Endothelial cell of umbilical vein (primary cell): ENCODE data around the gene ELMO1. TPM values are rescaled to one million over a fixed set of nuclear protein-coding genes. Genes with fewer than 3 reads are reported as not detected.
A peak's percentile ranks its signal among the peaks of the same experiment; 100 is the strongest.

Experiments used
- BruUV-seq: library from RNA; stranded (reverse); fragments of 400-500 nt; replicated peaks from 2 replicates; lab custom pipeline; 2021; lab: Mats Ljungman, UMichigan
- CTCF ChIA-PET: fragments of 300-600, 350-600 bp; sonication (Branson Sonifier 250); formaldehyde crosslinking; loops from one replicate; lab custom pipeline; 2021; ENCODE audit warnings: antibody characterized with exemption, inconsistent platforms; lab: Charles Lee
- POLR2A ChIA-PET: fragments of 300-600, 350-600 bp; sonication (Branson Sonifier 250); formaldehyde crosslinking; loops from one replicate; lab custom pipeline; 2021; ENCODE audit warnings: antibody characterized with exemption, inconsistent platforms; lab: Charles Lee
- DNase-seq: peaks from one replicate; pipeline ENCODE4 v3.0.0-alpha.2; 2011; ENCODE audit warnings: low read depth, low spot score
- FAIRE-seq: peaks from 2 replicates; lab custom pipeline; 2011; peaks lifted over from hg19 to GRCh38; lab: Jason Lieb, UNC
- H2AFZ ChIP-seq: 2 replicates; pipeline ENCODE4 v1.6.0; 2012; ENCODE audit warnings: low read depth, low read length, control low read depth, inconsistent platforms
- H3K27ac ChIP-seq: 2 replicates; pipeline ENCODE4 v1.5.1; 2011; ENCODE audit warnings: low read depth, mild to moderate bottlenecking, control low read depth, low read length, moderate library complexity; ENCODE audit not compliant: insufficient read depth
- H3K27me3 ChIP-seq, 2 experiments: 2 replicates each; pipeline versions ENCODE4 v1.6.0 to v1.6.1; 2011; ENCODE audit warnings: low read length in 2 of 2, mixed read lengths in 1 of 2; ENCODE audit not compliant: control insufficient read depth in 2 of 2, insufficient read depth in 2 of 2
- H3K36me3 ChIP-seq, 2 experiments: 2 replicates in 1 of 2; 3 replicates in 1 of 2; pipeline ENCODE4 v1.5.1; 2011; ENCODE audit warnings: low read length in 2 of 2, mild to moderate bottlenecking in 1 of 2, moderate library complexity in 1 of 2; ENCODE audit not compliant: control insufficient read depth in 2 of 2, insufficient read depth in 2 of 2; ENCODE audit errors: extremely low read depth in 1 of 2
- H3K4me1 ChIP-seq: 3 replicates; pipeline ENCODE4 v1.5.1; 2011; ENCODE audit warnings: mild to moderate bottlenecking, low read length; ENCODE audit not compliant: control insufficient read depth, insufficient read depth; ENCODE audit errors: extremely low read depth
- H3K4me2 ChIP-seq: 2 replicates; pipeline ENCODE4 v1.6.1; 2011; ENCODE audit warnings: low read length, control low read depth, mixed read lengths; ENCODE audit not compliant: insufficient read depth
- H3K4me3 ChIP-seq, 3 experiments: fragments of 200-600 bp in 1 of 3; sonication (generic), shearing (Covaris generic) in 1 of 3; replicated peaks in 1 of 3; 2 replicates each; pipeline ENCODE4 v1.5.1; 2011 to 2016; ENCODE audit warnings: control low read depth in 3 of 3, low read length in 3 of 3, mild to moderate bottlenecking in 2 of 3, inconsistent platforms in 1 of 3, low read depth in 1 of 3, moderate library complexity in 1 of 3; ENCODE audit not compliant: insufficient read depth in 1 of 3
- H3K79me2 ChIP-seq: 2 replicates; pipeline ENCODE4 v1.6.0; 2012; ENCODE audit warnings: low read length, inconsistent platforms; ENCODE audit not compliant: control insufficient read depth, insufficient read depth
- H3K9ac ChIP-seq: replicated peaks from 2 replicates; pipeline ENCODE3; 2011; ENCODE audit warnings: low read length, control low read depth; ENCODE audit not compliant: insufficient read depth; ENCODE audit errors: extremely low read depth
- H3K9me1 ChIP-seq: replicated peaks from 3 replicates; pipeline ENCODE4 v1.6.0; 2011; ENCODE audit warnings: mild to moderate bottlenecking, low read length; ENCODE audit not compliant: control insufficient read depth, insufficient read depth; ENCODE audit errors: extremely low read depth
- H3K9me3 ChIP-seq: replicated peaks from 2 replicates; pipeline ENCODE4 v1.5.1; 2012; ENCODE audit warnings: low read length, inconsistent platforms; ENCODE audit not compliant: control insufficient read depth, insufficient read depth
- H4K20me1 ChIP-seq: replicated peaks from 2 replicates; pipeline ENCODE3; 2011; ENCODE audit warnings: mild to moderate bottlenecking, low read length; ENCODE audit not compliant: control insufficient read depth, insufficient read depth; ENCODE audit errors: extremely low read depth
- FOS ChIP-seq: IDR thresholded peaks from 2 replicates; pipeline ENCODE4 v1.6.1; 2011; ENCODE audit warnings: mild to moderate bottlenecking, low read length, moderate library complexity, borderline replicate concordance; ENCODE audit not compliant: insufficient read depth
- JUN ChIP-seq: IDR thresholded peaks from 2 replicates; pipeline ENCODE4 v1.6.1; 2011; ENCODE audit warnings: borderline replicate concordance, low read depth; ENCODE audit not compliant: insufficient read length, insufficient read depth
- dilution Hi-C: fragments of 300-500 bp; cut with MboI; formaldehyde crosslinking; loops from one replicate; pipeline ENCODE4 v1.15.0; 2019; ENCODE audit warnings: low sequenced_read_pairs; ENCODE audit not compliant: extremely low pct_ligation_motif_present
- intact Hi-C: fragments of 100-400 bp; cut with micrococcal nuclease; formaldehyde crosslinking; loops from one replicate; pipeline ENCODE4 v1.10.0; 2022
- polyA plus RNA-seq, 4 experiments: library from polyadenylated mRNA; depleted of rRNA in 3 of 4; stranded (reverse) in 3 of 4; unstranded in 1 of 4; fragments of >200 nt; gene quantifications; 2 replicates each; pipeline versions ENCODE4 v1.2.1 to v1.2.3, GENCODE V29; 2011 to 2012; ENCODE audit warnings: missing spikeins in 1 of 4
- total RNA-seq: library from RNA; stranded (reverse); gene quantifications from 2 replicates; pipeline ENCODE4 v1.2.3, GENCODE V29; 2021
- TF ChIP-seq, protein P1 (sequence below), 2 donors: IDR thresholded peaks; 1 replicate in 1 of 2; 2 replicates in 1 of 2; pipeline ENCODE4 v1.5.1; 2011; ENCODE audit warnings: low read length in 2 of 2, mild to moderate bottlenecking in 2 of 2, moderate library complexity in 2 of 2, control low read depth in 1 of 2, inconsistent platforms in 1 of 2, low read depth in 1 of 2; ENCODE audit not compliant: insufficient read depth in 1 of 2; ENCODE audit errors: extremely low read depth in 1 of 2

The ELMO1 gene
- total and polyA plus RNA-seq, 2 donors (not counting 3 experiments of a cell fraction or from before 2014, with no cell fraction given) = 17.0 to 30.6 TPM

DNA sequence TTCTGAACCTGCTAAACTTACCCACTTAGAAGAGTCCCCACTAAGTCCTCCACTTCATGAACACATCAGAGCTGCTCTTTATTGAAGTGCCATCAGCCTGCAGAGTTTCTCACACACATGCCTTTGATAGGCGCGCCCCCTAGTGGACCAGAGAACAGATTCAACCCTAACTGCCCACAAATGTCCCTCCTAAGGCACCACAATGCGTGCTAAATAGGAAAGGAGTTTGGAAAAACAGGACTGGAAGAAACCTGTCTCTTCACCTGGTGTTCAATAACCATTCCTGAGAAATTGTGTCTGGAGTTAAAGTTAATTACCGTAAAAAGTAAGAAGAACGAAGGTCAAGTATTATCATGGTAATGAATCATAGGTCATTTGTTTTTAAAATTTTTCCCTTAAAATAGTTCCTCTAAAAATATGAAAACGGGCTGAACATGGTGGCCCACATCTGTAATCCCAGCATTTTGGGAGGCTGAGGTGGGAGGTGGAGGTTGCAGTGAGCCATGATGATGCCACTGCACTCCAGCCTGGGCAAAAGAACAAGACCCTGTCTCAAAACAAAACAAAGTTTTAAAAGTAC lies 249.7 kb downstream of the ELMO1 start:
- no peaks in the 10 kb centered on the region for H3K79me2 ChIP-seq
- no peaks in the 10 kb centered on the region for H3K27me3 ChIP-seq
- dilution Hi-C loops (loop anchor here (25.0 kb wide), 1 partner anchor 212 kb away; no protein-coding TSS in a partner anchor), intact Hi-C loops (loop anchor here (1.0 to 2.0 kb wide), 4 partner anchors 212 to 712 kb away; no protein-coding TSS in a partner anchor)
- no peak overlapping the region for H3K27ac ChIP-seq
- peaks cover 3% of the 10 kb centered on the region for H3K4me1 ChIP-seq
- no peak overlapping the region for H3K4me2 ChIP-seq
- H3K4me3 ChIP-seq = no peak overlapping the region
- DNase-seq (peak; percentile 71), FAIRE-seq (peak; percentile 70)
- no TSS peak for BruUV-seq
- ChIA-PET POLR2A (no interaction called here), CTCF (interaction anchor here (0.5 to 5.5 kb wide), 40 partner anchors 9 to 757 kb away, joined by 3 to 182 read pairs (median 4); no protein-coding TSS in a partner anchor)
- no peak for TF ChIP-seq FOS
- TF ChIP-seq, protein P1, sequence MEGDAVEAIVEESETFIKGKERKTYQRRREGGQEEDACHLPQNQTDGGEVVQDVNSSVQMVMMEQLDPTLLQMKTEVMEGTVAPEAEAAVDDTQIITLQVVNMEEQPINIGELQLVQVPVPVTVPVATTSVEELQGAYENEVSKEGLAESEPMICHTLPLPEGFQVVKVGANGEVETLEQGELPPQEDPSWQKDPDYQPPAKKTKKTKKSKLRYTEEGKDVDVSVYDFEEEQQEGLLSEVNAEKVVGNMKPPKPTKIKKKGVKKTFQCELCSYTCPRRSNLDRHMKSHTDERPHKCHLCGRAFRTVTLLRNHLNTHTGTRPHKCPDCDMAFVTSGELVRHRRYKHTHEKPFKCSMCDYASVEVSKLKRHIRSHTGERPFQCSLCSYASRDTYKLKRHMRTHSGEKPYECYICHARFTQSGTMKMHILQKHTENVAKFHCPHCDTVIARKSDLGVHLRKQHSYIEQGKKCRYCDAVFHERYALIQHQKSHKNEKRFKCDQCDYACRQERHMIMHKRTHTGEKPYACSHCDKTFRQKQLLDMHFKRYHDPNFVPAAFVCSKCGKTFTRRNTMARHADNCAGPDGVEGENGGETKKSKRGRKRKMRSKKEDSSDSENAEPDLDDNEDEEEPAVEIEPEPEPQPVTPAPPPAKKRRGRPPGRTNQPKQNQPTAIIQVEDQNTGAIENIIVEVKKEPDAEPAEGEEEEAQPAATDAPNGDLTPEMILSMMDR (IDR thresholded peaks at IDR 0.05; ENCODE audit: extremely low read depth in 1 of 2, insufficient read depth in 1 of 2, low read depth in 1 of 2, low read length in 2 of 2) = peak; percentile 87 to 88
- no peak for TF ChIP-seq JUN
- no peaks in the 10 kb centered on the region for H3K36me3 ChIP-seq
- no peak overlapping the region for H3K9ac ChIP-seq
- H3K9me3 ChIP-seq = no peaks in the 10 kb centered on the region
- no peaks in the 10 kb centered on the region for H3K9me1 ChIP-seq
- H2AFZ ChIP-seq = no peak overlapping the region
- no peaks in the 10 kb centered on the region for H4K20me1 ChIP-seq
